SK-N-SH (cell line): ENCODE data around the gene STK16. TPM values are rescaled to one million over a fixed set of nuclear protein-coding genes. Genes with fewer than 3 reads are reported as not detected.

Source experiments
- CTCF ChIA-PET: fragments of 300-600, 350-600 bp; formaldehyde crosslinking; extraction: SDS; loops from one replicate; lab custom pipeline; 2021; lab: Yijun Ruan, JAX
- POLR2A ChIA-PET: fragments of 350-600 bp; sonication (Branson Sonifier 250); formaldehyde crosslinking; extraction: SDS; loops from one replicate; lab custom pipeline; 2020; ENCODE audit warnings: antibody characterized with exemption, inconsistent platforms; lab: Yijun Ruan, JAX
- DNase-seq: peaks from one replicate; pipeline ENCODE4 v3.0.0; 2012
- H2AFZ ChIP-seq: fragments of 200-600 bp; sonication (generic); 2 replicates; pipeline ENCODE4 v1.8.1; 2016; ENCODE audit warnings: antibody characterized with exemption, mild to moderate bottlenecking, low read depth
- H3F3A ChIP-seq: fragments of 200-600 bp; sonication (generic); replicated peaks from 2 replicates; pipeline ENCODE3; 2016; ENCODE audit warnings: antibody characterized with exemption, mild to moderate bottlenecking; ENCODE audit not compliant: insufficient read depth
- H3K27ac ChIP-seq, 2 experiments: fragments of 200-500 bp in 1 of 2; fragments of 200-600 bp in 1 of 2; sonication (Bioruptor generic) in 1 of 2; sonication (generic), shearing (Covaris generic) in 1 of 2; 2 replicates each; pipeline versions ENCODE4 v1.5.1 to v1.6.1; 2014 to 2016; ENCODE audit warnings: low read depth in 2 of 2, inconsistent platforms in 1 of 2, low read length in 1 of 2, mild to moderate bottlenecking in 1 of 2, mixed read lengths in 1 of 2
- H3K27me3 ChIP-seq: fragments of 200-600 bp; sonication (generic), shearing (Covaris generic); 2 replicates; pipeline ENCODE4 v1.6.1; 2016; ENCODE audit warnings: mixed run types; ENCODE audit not compliant: insufficient read depth
- H3K36me3 ChIP-seq, 2 experiments: fragments of 200-500 bp in 1 of 2; fragments of 200-600 bp in 1 of 2; sonication (Bioruptor generic) in 1 of 2; sonication (generic) in 1 of 2; replicated peaks in 1 of 2; 2 replicates each; pipeline versions ENCODE3 to v1.5.1; 2014 to 2016; ENCODE audit warnings: low read length in 1 of 2, mild to moderate bottlenecking in 1 of 2; ENCODE audit not compliant: insufficient read depth in 2 of 2, control insufficient read depth in 1 of 2
- H3K4me1 ChIP-seq, 2 experiments: fragments of 200-500 bp in 1 of 2; fragments of 200-600 bp in 1 of 2; sonication (Bioruptor generic) in 1 of 2; sonication (generic), shearing (Covaris generic) in 1 of 2; 2 replicates each; pipeline versions ENCODE4 v1.5.1 to v1.6.1; 2014 to 2016; ENCODE audit warnings: low read depth in 1 of 2, low read length in 1 of 2, mixed run types in 1 of 2; ENCODE audit not compliant: insufficient read depth in 2 of 2, control insufficient read depth in 1 of 2
- H3K4me2 ChIP-seq: fragments of 200-600 bp; sonication (generic), shearing (Covaris generic); 2 replicates; pipeline ENCODE4 v1.6.1; 2017; ENCODE audit warnings: mixed run types
- H3K4me3 ChIP-seq, 2 experiments: fragments of 200-500 bp in 1 of 2; fragments of 200-600 bp in 1 of 2; sonication (Bioruptor generic) in 1 of 2; sonication (generic), shearing (Covaris generic) in 1 of 2; 2 replicates each; pipeline versions ENCODE4 v1.5.1 to v1.8.1; 2014 to 2016; ENCODE audit warnings: low read depth in 2 of 2, inconsistent platforms in 1 of 2, low read length in 1 of 2, mild to moderate bottlenecking in 1 of 2, mixed read lengths in 1 of 2, moderate library complexity in 1 of 2
- H3K79me2 ChIP-seq: fragments of 200-600 bp; sonication (generic); 2 replicates; pipeline ENCODE4 v1.8.1; 2017; ENCODE audit warnings: mild to moderate bottlenecking; ENCODE audit not compliant: insufficient read depth
- H3K9ac ChIP-seq: fragments of 200-600 bp; sonication (generic); 2 replicates; pipeline ENCODE4 v1.6.1; 2017; ENCODE audit warnings: mixed run types
- H3K9me2 ChIP-seq: fragments of 200-600 bp; sonication (generic); 2 replicates; pipeline ENCODE4 v1.6.1; 2017; ENCODE audit warnings: mixed run types
- H3K9me3 ChIP-seq: fragments of 200-600 bp; sonication (generic); 2 replicates; pipeline ENCODE4 v1.6.1; 2017; ENCODE audit warnings: mixed run types, mild to moderate bottlenecking, moderate library complexity
- H4K20me1 ChIP-seq: fragments of 200-600 bp; sonication (generic); 2 replicates; pipeline ENCODE4 v1.6.1; 2017; ENCODE audit warnings: mild to moderate bottlenecking, mixed run types; ENCODE audit not compliant: insufficient read depth
- EP300 ChIP-seq, 2 experiments: IDR thresholded peaks; 2 replicates each; pipeline versions ENCODE4 v1.4.0 to v1.6.1; 2012; ENCODE audit warnings: borderline replicate concordance in 1 of 2, low read depth in 1 of 2, low read length in 1 of 2
- FOSL2 ChIP-seq: IDR thresholded peaks from 2 replicates; pipeline ENCODE4 v1.4.0; 2012; ENCODE audit warnings: low read depth, mild to moderate bottlenecking, moderate library complexity, borderline replicate concordance
- FOXJ3 ChIP-seq: sonication (generic); formaldehyde crosslinking; IDR thresholded peaks from 2 replicates; pipeline ENCODE4 v1.5.1; 2020; ENCODE audit warnings: mild to moderate bottlenecking, missing genetic modification reagents
- FOXM1 ChIP-seq: IDR thresholded peaks from 2 replicates; pipeline ENCODE4 v1.4.0; 2012; ENCODE audit warnings: low read depth, mild to moderate bottlenecking
- GABPA ChIP-seq: IDR thresholded peaks from 2 replicates; pipeline ENCODE4 v1.4.0; 2012; ENCODE audit warnings: low read depth, mild to moderate bottlenecking
- GATA2 ChIP-seq: sonication (generic); formaldehyde crosslinking; IDR thresholded peaks from 2 replicates; pipeline ENCODE4 v1.5.0; 2020; ENCODE audit warnings: mild to moderate bottlenecking, missing genetic modification reagents
- JUND ChIP-seq: IDR thresholded peaks from 2 replicates; pipeline ENCODE4 v1.4.0; 2012
- MEF2A ChIP-seq: IDR thresholded peaks from 2 replicates; pipeline ENCODE4 v1.4.0; 2012; ENCODE audit warnings: low read depth, borderline replicate concordance
- NFIC ChIP-seq: IDR thresholded peaks from 2 replicates; pipeline ENCODE4 v1.4.0; 2012; ENCODE audit warnings: borderline replicate concordance
- POLR2AphosphoS5 ChIP-seq: IDR thresholded peaks from 2 replicates; pipeline ENCODE4 v1.6.1; 2012; ENCODE audit warnings: low read depth, low read length
- RXRA ChIP-seq: IDR thresholded peaks from 2 replicates; pipeline ENCODE4 v1.4.0; 2012; ENCODE audit warnings: low read depth, mild to moderate bottlenecking, borderline replicate concordance
- SIN3A ChIP-seq: IDR thresholded peaks from 2 replicates; pipeline ENCODE4 v1.6.1; 2012; ENCODE audit warnings: low read depth, mild to moderate bottlenecking, low read length, moderate library complexity, borderline replicate concordance
- SMC3 ChIP-seq: IDR thresholded peaks from 2 replicates; pipeline ENCODE4 v1.6.1; 2012; ENCODE audit warnings: low read depth, low read length, improper control_type of control experiment
- TEAD4 ChIP-seq: IDR thresholded peaks from 2 replicates; pipeline ENCODE4 v1.4.0; 2012; ENCODE audit warnings: mild to moderate bottlenecking, borderline replicate concordance; ENCODE audit not compliant: insufficient read depth
- YY1 ChIP-seq: IDR thresholded peaks from 2 replicates; pipeline ENCODE4 v1.4.0; 2012; ENCODE audit warnings: low read depth, mild to moderate bottlenecking
- WGBS: methylation state at CpG from one replicate; pipeline ENCODE4 v1.1.6; 2017; ENCODE audit warnings: low lambda C conversion rate; 5-methylcytosine and 5-hydroxymethylcytosine counted together
- polyA plus RNA-seq, 3 experiments: library from polyadenylated mRNA; depleted of rRNA; stranded (reverse); fragments of >200 nt; gene quantifications; 2 replicates each; pipeline ENCODE4 v1.2.3, GENCODE V29; 2012
- TF ChIP-seq, protein P1 (sequence below): fragments of 150-350 bp; IDR thresholded peaks from 2 replicates; pipeline ENCODE4 v1.6.1; 2016; ENCODE audit warnings: mild to moderate bottlenecking, low read depth, low read length
- TF ChIP-seq, protein P2 (sequence below): IDR thresholded peaks from 2 replicates; pipeline ENCODE4 v1.4.0; 2012; ENCODE audit warnings: low read depth, borderline replicate concordance
- TF ChIP-seq, protein P3 (sequence below): IDR thresholded peaks from 2 replicates; pipeline ENCODE4 v1.4.0; 2012; ENCODE audit warnings: low read depth, borderline replicate concordance
- TF ChIP-seq, protein P4 (sequence below): IDR thresholded peaks from 2 replicates; pipeline ENCODE4 v1.4.0; 2012; ENCODE audit warnings: low read depth

Gene STK16
- polyA plus RNA-seq, 1 of the 3 experiments (the other 2 are of a cell fraction) = 57.6 TPM

DNA sequence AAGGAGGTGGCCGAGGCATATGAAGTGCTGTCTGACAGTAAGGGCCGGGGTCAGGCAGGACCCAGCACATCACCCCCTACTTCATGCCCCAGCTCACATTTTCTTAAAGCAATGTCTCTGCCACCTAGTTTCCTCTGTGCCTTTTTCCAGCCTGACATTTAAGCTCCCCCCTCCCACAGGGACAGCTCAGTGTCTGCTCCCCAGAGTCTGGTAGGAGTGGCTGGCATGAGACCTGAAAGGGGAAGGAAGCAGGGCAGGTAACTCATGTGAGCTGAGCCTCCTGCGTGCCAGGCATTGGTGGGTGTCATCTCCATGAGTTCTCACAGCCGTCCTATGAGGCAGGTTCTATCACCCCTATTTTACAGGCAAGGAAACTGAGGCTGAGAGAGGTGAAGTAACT is 35.4 kb downstream of the STK16 start (continued):
- TF ChIP-seq, protein P1, sequence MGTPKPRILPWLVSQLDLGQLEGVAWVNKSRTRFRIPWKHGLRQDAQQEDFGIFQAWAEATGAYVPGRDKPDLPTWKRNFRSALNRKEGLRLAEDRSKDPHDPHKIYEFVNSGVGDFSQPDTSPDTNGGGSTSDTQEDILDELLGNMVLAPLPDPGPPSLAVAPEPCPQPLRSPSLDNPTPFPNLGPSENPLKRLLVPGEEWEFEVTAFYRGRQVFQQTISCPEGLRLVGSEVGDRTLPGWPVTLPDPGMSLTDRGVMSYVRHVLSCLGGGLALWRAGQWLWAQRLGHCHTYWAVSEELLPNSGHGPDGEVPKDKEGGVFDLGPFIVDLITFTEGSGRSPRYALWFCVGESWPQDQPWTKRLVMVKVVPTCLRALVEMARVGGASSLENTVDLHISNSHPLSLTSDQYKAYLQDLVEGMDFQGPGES = no peak
- TF ChIP-seq FOSL2 = no peak
- no peak for TF ChIP-seq RXRA
- no peak for TF ChIP-seq GABPA

DNA sequence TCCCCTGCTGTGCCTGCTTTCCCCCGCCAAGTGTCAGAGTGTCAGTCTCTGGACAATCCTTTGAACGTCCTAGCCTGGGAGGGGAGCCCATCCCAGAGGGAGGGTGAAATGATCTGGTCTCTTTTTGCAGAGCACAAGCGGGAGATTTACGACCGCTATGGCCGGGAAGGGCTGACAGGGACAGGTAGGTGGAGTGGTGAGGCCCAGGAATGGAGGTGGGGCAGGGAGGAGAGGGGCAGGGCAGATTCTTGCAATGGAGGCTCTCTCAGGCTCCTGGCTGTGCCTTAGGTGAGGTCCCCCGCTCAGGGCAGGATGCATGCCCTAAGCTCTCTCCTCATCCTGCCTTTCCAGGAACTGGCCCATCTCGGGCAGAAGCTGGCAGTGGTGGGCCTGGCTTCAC is 36.3 kb downstream of the STK16 start:
- TF ChIP-seq RXRA (no peak), GATA2 (CRISPR knock-in tag) (no peak), FOSL2 (no peak), NFIC (no peak), FOXJ3 (CRISPR knock-in tag) (no peak), SMC3 (no peak), TEAD4 (no peak), POLR2AphosphoS5 (no peak), EP300 (IDR thresholded peaks at IDR 0.05; ENCODE audit: borderline replicate concordance in 1 of 2, low read depth in 1 of 2, low read length in 1 of 2) (no peak), MEF2A (no peak), YY1 (no peak), FOXM1 (no peak), SIN3A (no peak), JUND (no peak)
- TF ChIP-seq, protein P2, sequence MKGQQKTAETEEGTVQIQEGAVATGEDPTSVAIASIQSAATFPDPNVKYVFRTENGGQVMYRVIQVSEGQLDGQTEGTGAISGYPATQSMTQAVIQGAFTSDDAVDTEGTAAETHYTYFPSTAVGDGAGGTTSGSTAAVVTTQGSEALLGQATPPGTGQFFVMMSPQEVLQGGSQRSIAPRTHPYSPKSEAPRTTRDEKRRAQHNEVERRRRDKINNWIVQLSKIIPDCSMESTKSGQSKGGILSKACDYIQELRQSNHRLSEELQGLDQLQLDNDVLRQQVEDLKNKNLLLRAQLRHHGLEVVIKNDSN = no peak
- TF ChIP-seq, protein P3, sequence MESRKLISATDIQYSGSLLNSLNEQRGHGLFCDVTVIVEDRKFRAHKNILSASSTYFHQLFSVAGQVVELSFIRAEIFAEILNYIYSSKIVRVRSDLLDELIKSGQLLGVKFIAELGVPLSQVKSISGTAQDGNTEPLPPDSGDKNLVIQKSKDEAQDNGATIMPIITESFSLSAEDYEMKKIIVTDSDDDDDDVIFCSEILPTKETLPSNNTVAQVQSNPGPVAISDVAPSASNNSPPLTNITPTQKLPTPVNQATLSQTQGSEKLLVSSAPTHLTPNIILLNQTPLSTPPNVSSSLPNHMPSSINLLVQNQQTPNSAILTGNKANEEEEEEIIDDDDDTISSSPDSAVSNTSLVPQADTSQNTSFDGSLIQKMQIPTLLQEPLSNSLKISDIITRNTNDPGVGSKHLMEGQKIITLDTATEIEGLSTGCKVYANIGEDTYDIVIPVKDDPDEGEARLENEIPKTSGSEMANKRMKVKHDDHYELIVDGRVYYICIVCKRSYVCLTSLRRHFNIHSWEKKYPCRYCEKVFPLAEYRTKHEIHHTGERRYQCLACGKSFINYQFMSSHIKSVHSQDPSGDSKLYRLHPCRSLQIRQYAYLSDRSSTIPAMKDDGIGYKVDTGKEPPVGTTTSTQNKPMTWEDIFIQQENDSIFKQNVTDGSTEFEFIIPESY = no peak
- TF ChIP-seq, protein P1 = no peak
- TF ChIP-seq, protein P4, sequence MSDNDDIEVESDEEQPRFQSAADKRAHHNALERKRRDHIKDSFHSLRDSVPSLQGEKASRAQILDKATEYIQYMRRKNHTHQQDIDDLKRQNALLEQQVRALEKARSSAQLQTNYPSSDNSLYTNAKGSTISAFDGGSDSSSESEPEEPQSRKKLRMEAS = no peak
- POLR2A ChIA-PET = no interaction called here
- CTCF ChIA-PET = interaction anchor here (1.1 to 15.4 kb wide), 7 partner anchors 11 to 122 kb away, joined by 3 to 312 read pairs (median 4); partner anchors contain the start of genes GLB1L and STK16

More for the DNA sequence above, 36.3 kb downstream of the STK16 start:
- Histone ChIP-seq H2AFZ (no peak overlapping the region), H3F3A (peaks cover 12% of the 10 kb centered on the region), H3K9me3 (no peaks in the 10 kb centered on the region), H3K4me3 (no peak overlapping the region), H3K4me2 (no peak overlapping the region), H3K27me3 (no peaks in the 10 kb centered on the region), H3K9me2 (no peaks in the 10 kb centered on the region), H3K27ac (no peak overlapping the region), H3K9ac (no peak overlapping the region), H3K79me2 (peaks cover 9% of the 10 kb centered on the region; the same call in 1 of the 2 replicates), H4K20me1 (no peaks in the 10 kb centered on the region), H3K4me1 (peaks cover 17 to 24% of the 10 kb centered on the region in 2 experiments), H3K36me3 (peaks cover 14 to 37% of the 10 kb centered on the region in 2 experiments)
- DNase-seq = no peak
- WGBS = 92% methylated on average over 5 of the region's 8 CpGs
